PFSK-1 (cell line): Measurements from ENCODE around the gene LRP2.

Experiments
- FOXP2 ChIP-seq: optimal IDR thresholded peaks from 2 replicates; pipeline ENCODE3; 2011; ENCODE audit warnings: borderline replicate concordance, control low read depth, inconsistent platforms; ENCODE audit not compliant: insufficient read depth; ENCODE audit errors: extremely low read length, extremely low read depth
- POLR2AphosphoS5 ChIP-seq: IDR thresholded peaks from 2 replicates; pipeline ENCODE4 v1.6.1; 2012; ENCODE audit warnings: low read depth, mild to moderate bottlenecking, control low read depth, low read length, moderate library complexity
- SIN3A ChIP-seq: IDR thresholded peaks from 2 replicates; pipeline ENCODE4 v1.6.1; 2012; ENCODE audit warnings: mild to moderate bottlenecking, low read length, moderate library complexity, borderline replicate concordance; ENCODE audit not compliant: insufficient read depth
- TAF1 ChIP-seq: IDR thresholded peaks from 2 replicates; pipeline ENCODE4 v1.6.1; 2012; ENCODE audit warnings: low read length, control low read depth, borderline replicate concordance; ENCODE audit not compliant: insufficient read depth
- TF ChIP-seq, protein P1 (sequence below), 2 experiments: IDR thresholded peaks; 2 replicates each; pipeline versions ENCODE4 v1.6.1 to v1.8.0; 2011 to 2012; ENCODE audit warnings: low read depth in 2 of 2, low read length in 2 of 2, control low read depth in 1 of 2, inconsistent platforms in 1 of 2, mild to moderate bottlenecking in 1 of 2, moderate library complexity in 1 of 2; ENCODE audit not compliant: insufficient read depth in 1 of 2

Gene LRP2

DNA sequence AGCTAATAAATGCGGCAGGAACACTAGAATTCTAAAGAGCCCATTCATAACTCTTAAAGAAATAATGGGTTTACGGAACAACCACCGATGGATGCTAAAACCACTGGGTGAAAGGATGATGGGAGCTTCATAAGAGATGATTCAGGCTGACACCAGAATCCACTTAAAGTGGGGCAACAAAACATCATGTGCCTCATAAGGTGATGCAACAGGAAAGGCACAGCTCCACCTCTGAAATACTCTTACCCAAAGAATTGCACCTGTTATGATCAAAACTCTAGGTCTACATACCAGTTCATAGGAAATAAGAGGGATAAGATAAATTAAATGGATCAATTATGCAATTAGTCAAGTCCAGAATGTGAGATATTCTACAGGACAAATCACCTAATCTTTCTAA lies 161.6 kb downstream of the LRP2 start:
- TF ChIP-seq FOXP2 (no peak), POLR2AphosphoS5 (no peak), SIN3A (no peak), TAF1 (no peak)
- TF ChIP-seq, protein P1, sequence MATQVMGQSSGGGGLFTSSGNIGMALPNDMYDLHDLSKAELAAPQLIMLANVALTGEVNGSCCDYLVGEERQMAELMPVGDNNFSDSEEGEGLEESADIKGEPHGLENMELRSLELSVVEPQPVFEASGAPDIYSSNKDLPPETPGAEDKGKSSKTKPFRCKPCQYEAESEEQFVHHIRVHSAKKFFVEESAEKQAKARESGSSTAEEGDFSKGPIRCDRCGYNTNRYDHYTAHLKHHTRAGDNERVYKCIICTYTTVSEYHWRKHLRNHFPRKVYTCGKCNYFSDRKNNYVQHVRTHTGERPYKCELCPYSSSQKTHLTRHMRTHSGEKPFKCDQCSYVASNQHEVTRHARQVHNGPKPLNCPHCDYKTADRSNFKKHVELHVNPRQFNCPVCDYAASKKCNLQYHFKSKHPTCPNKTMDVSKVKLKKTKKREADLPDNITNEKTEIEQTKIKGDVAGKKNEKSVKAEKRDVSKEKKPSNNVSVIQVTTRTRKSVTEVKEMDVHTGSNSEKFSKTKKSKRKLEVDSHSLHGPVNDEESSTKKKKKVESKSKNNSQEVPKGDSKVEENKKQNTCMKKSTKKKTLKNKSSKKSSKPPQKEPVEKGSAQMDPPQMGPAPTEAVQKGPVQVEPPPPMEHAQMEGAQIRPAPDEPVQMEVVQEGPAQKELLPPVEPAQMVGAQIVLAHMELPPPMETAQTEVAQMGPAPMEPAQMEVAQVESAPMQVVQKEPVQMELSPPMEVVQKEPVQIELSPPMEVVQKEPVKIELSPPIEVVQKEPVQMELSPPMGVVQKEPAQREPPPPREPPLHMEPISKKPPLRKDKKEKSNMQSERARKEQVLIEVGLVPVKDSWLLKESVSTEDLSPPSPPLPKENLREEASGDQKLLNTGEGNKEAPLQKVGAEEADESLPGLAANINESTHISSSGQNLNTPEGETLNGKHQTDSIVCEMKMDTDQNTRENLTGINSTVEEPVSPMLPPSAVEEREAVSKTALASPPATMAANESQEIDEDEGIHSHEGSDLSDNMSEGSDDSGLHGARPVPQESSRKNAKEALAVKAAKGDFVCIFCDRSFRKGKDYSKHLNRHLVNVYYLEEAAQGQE (IDR thresholded peaks at IDR 0.05; ENCODE audit: insufficient read depth in 1 of 2, low read depth in 2 of 2, low read length in 2 of 2) = no peak

DNA sequence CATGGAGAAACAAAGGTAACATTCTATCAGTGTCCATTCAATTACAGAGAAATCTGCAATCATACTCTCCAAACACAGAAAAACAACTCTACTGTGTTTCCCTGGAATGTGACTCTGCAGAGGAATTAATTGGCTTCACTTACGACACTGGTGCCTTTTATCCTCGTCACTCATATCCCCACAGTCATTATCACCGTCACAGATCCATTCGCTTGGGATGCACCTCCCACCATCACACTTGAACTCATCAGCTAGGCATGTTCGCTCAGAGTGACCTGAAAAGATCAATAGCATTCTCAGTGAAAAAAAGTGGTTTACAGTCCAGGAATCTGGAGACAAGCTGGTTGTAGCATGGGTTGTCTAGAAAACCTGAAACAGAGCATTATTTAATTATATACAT lies 168.7 kb downstream of the LRP2 start:
- TF ChIP-seq, protein P1 (IDR thresholded peaks at IDR 0.05; ENCODE audit: insufficient read depth in 1 of 2, low read depth in 2 of 2, low read length in 2 of 2) = no peak
- TF ChIP-seq FOXP2 (no peak), POLR2AphosphoS5 (no peak), SIN3A (no peak), TAF1 (no peak)

DNA sequence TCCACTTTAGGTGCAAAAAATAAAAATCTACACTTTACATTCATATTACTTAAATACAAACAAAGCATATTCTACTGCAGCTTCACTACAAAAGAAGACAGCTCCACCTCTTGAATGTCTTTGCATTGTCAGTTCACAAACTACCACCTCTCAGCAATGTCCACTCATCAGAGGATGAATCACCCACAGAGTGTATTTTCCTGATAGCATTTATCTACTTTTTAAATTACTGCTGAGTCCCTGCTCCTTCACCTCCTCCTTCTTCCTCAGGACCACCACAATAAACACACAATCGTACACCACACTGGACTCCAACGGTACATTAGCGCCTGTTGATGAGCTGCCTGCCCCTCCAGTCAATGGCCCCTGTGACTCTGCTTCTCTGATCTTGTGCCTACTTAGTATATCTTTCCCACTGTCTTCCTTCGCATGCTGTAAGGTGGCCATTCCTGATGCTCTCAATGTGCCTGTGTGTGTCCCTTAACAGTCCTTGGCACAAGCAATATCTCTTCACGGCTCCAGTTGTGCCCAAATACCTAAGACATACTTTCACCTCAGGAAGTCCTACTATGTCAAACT lies 172.0 kb downstream of the LRP2 start:
- TF ChIP-seq FOXP2 = no peak
- TF ChIP-seq POLR2AphosphoS5 = no peak
- no peak for TF ChIP-seq TAF1
- no peak for TF ChIP-seq SIN3A
- TF ChIP-seq, protein P1 (IDR thresholded peaks at IDR 0.05; ENCODE audit: insufficient read depth in 1 of 2, low read depth in 2 of 2, low read length in 2 of 2) = no peak

DNA sequence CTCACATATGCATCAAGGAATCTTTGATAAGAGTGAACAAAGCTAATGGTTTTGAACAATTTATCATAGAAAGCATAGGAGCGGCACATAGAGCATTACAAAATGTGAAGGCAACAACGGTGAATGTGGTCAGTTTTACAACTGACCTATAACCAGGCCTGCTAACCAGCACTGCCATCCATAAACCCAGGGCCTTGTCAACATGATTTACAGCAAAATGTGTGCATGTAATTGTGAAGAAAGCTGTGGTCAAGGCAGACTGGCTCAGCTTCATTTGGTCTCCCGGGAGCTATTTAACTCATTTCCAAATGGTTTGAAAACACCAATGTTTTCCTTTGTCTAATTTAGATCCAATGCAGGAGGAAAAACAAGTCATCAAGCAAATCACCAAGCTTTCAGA lies 173.2 kb downstream of the LRP2 start:
- TF ChIP-seq POLR2AphosphoS5 (no peak), TAF1 (no peak), SIN3A (no peak), FOXP2 (no peak)
- TF ChIP-seq, protein P1 (IDR thresholded peaks at IDR 0.05; ENCODE audit: insufficient read depth in 1 of 2, low read depth in 2 of 2, low read length in 2 of 2) = no peak

DNA sequence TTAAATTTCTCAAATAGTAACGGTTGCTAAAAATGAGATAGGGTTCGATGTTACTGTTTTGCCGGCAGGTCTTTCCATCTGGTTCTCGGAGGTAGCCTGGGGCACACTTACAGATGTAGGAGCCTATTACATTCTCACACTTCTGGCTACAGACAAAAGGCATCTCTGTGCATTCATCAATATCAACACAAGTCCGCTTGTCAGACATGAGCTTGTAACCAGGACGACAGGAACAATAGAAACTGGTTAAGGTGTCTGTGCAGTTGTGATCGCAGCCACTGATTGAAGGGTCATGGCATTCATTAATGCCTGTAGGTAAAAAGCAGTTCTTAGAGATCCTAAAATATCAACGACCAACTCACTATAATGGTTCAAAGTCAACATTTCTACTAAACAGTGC lies 176.6 kb downstream of the LRP2 start:
- TF ChIP-seq, protein P1 (IDR thresholded peaks at IDR 0.05; ENCODE audit: insufficient read depth in 1 of 2, low read depth in 2 of 2, low read length in 2 of 2) = no peak
- TF ChIP-seq FOXP2 = no peak
- no peak for TF ChIP-seq TAF1
- no peak for TF ChIP-seq POLR2AphosphoS5
- TF ChIP-seq SIN3A = no peak
